Suprapubic skin (tissue), 4 donors: Measurements from ENCODE around the gene PTPRM.

Experiments
- POLR2A ChIP-seq, 2 donors: fragments of 450-650 bp; IDR thresholded peaks; one replicate each; pipeline ENCODE4 v1.6.1; 2017; ENCODE audit warnings: antibody characterized with exemption in 2 of 2, mild to moderate bottlenecking in 2 of 2, moderate library complexity in 2 of 2
- POLR2AphosphoS5 ChIP-seq, 3 donors: sonication (generic); formaldehyde crosslinking; IDR thresholded peaks; one replicate each; pipeline ENCODE4 v1.6.1; 2017; ENCODE audit warnings: antibody characterized with exemption in 3 of 3
- TF ChIP-seq, protein P1 (sequence below), 2 donors: fragments of 200-600 bp in 1 of 2; fragments of 450-650 bp in 1 of 2; sonication (generic) in 1 of 2; IDR thresholded peaks; one replicate each; pipeline ENCODE4 v1.5.1; 2016 to 2019; ENCODE audit warnings: antibody characterized with exemption in 2 of 2, mild to moderate bottlenecking in 1 of 2, moderate library complexity in 1 of 2

GRCh38 chr18:8396254-8396653 is 829.1 kb downstream of the PTPRM start:
- TF ChIP-seq, protein P1, sequence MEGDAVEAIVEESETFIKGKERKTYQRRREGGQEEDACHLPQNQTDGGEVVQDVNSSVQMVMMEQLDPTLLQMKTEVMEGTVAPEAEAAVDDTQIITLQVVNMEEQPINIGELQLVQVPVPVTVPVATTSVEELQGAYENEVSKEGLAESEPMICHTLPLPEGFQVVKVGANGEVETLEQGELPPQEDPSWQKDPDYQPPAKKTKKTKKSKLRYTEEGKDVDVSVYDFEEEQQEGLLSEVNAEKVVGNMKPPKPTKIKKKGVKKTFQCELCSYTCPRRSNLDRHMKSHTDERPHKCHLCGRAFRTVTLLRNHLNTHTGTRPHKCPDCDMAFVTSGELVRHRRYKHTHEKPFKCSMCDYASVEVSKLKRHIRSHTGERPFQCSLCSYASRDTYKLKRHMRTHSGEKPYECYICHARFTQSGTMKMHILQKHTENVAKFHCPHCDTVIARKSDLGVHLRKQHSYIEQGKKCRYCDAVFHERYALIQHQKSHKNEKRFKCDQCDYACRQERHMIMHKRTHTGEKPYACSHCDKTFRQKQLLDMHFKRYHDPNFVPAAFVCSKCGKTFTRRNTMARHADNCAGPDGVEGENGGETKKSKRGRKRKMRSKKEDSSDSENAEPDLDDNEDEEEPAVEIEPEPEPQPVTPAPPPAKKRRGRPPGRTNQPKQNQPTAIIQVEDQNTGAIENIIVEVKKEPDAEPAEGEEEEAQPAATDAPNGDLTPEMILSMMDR (IDR thresholded peaks at IDR 0.05), result no peak
- TF ChIP-seq POLR2AphosphoS5 (IDR thresholded peaks at IDR 0.05) (no peak), POLR2A (IDR thresholded peaks at IDR 0.05) (no peak)
